GM06990 (cell line): ENCODE results near the gene CLDND2.

ENCODE experiments used
- DNase-seq: peaks from one replicate; pipeline ENCODE4 v3.0.0-alpha.2; 2011; ENCODE audit not compliant: insufficient read length; ENCODE audit errors: extremely low read depth
- H3K27me3 ChIP-seq: replicated peaks from 2 replicates; pipeline ENCODE4 v1.6.0; 2011; ENCODE audit warnings: low read length; ENCODE audit not compliant: control insufficient read depth, insufficient read depth
- H3K36me3 ChIP-seq: 2 replicates; pipeline ENCODE4 v1.5.1; 2011; ENCODE audit warnings: low read length; ENCODE audit not compliant: control insufficient read depth, insufficient read depth
- H3K4me3 ChIP-seq: replicated peaks from 2 replicates; pipeline ENCODE4 v1.5.1; 2011; ENCODE audit warnings: low read depth, mild to moderate bottlenecking, control low read depth, low read length
- CTCF ChIP-seq: IDR thresholded peaks from 2 replicates; pipeline ENCODE4 v1.5.1; 2011; ENCODE audit warnings: low read length, control low read depth, mild to moderate bottlenecking, inconsistent platforms; ENCODE audit not compliant: insufficient read depth, poor library complexity, severe bottlenecking

The CLDND2 gene

GRCh38 chr19:51396175-51396574 lies 27.4 kb upstream of the CLDND2 start:
- no peaks in the 10 kb centered on the region for H3K36me3 ChIP-seq
- TF ChIP-seq CTCF, result no peak
- DNase-seq, result no peak
- H3K27me3 ChIP-seq, result no peaks in the 10 kb centered on the region
- no peak overlapping the region for H3K4me3 ChIP-seq

GRCh38 chr19:51394050-51394836 lies 25.4 kb upstream of the CLDND2 start:
- H3K36me3 ChIP-seq, result no peaks in the 10 kb centered on the region
- DNase-seq, result peak; percentile 96
- H3K27me3 ChIP-seq, result no peaks in the 10 kb centered on the region
- peak overlapping the region; percentile 67 for H3K4me3 ChIP-seq
- TF ChIP-seq CTCF, result no peak

- DNase-seq, result no peak
- no peaks in the 10 kb centered on the region for H3K27me3 ChIP-seq
- H3K4me3 ChIP-seq, result no peak overlapping the region
Measured at GRCh38 chr19:51392701-51393100, 23.9 kb upstream of the CLDND2 start.

GRCh38 chr19:51391073-51391611 lies 22.3 kb upstream of the CLDND2 start:
- no peak overlapping the region for H3K4me3 ChIP-seq

More at GRCh38 chr19:51392701-51393100, 23.9 kb upstream of the CLDND2 start:
- no peak for TF ChIP-seq CTCF
- H3K36me3 ChIP-seq, result no peaks in the 10 kb centered on the region

GRCh38 chr19:51389143-51389542 lies 20.3 kb upstream of the CLDND2 start:
- Histone ChIP-seq H3K4me3 (no peak overlapping the region), H3K27me3 (no peaks in the 10 kb centered on the region; the same call in 1 of the 2 replicates), H3K36me3 (no peaks in the 10 kb centered on the region)
- TF ChIP-seq CTCF, result no peak
- no peak for DNase-seq

More at GRCh38 chr19:51391073-51391611, 22.3 kb upstream of the CLDND2 start:
- Histone ChIP-seq H3K27me3 (no peaks in the 10 kb centered on the region), H3K36me3 (no peaks in the 10 kb centered on the region)
- DNase-seq, result no peak
- TF ChIP-seq CTCF, result no peak
